Amniotic stem cell (primary cell): ENCODE results near the gene KRTAP12-1.
"Not testable (repeated sequence)": the region's sequence is repeated elsewhere in the genome, so short reads cannot be mapped to it uniquely, and the experiment has no call there.

Experiments
- DNase-seq: peaks from one replicate; lab custom pipeline; 2025; lab: John Stamatoyannopoulos, UW

Gene KRTAP12-1

DNA sequence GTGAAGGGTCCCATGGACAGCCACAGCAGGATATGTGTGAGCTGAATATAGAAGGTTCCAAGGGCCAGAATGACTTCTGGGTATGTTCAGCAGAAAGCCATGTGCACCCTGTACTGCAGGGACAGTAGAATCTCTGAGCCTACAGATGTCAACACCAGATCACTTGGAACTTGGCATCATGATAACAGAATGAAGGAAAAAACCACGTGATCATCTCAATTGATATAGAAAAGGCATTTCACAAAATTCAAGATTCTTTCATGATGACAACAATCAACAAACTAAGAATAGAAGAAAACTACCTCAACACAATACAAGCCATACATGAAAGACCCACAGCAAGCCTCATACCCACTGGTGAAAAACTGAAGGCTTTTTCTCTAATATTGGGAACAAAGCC, 14.4 kb downstream of the KRTAP12-1 start:
- DNase-seq: no peak

DNA sequence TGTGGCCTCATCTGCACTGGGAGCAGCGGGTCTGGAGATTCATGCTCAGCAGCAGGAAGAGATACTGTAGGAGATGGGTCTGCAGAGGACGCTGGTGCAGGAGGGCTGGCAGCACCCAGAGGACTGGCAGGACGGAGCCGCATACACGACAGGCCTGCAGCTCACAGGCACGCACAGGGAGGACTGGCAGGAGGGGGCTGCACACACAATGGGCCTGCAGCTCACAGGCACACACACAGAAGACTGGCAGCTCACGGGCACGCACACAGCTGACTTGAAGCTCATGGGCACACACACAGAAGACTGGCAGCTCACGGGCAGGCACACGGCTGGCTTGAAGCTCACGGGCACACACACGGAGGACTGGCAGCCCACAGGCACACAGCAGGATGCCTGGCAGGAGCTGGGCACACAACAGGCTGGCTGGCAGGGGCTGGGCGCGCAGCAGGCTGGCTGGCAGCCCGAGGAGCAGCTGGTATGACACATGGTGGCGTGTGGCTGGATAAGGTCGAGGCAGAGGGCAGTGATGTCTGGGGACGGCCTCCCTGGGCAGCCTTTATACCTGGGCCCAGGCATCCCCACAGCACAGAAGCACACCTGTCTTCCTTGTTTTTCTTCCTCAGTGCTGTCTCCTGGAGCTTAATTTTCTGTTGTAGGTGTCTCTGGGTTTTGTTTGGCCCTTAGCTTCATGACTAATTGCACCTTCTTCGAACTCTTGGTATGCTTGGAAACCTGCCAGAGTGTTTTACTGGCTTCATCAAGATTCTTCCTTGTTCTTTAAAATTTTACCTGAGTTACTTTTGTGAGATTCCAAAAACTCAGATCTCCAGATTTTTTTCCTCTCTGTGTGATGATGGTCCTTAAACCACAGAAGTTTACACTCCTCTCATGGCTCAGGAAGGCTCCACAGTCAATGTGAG, 15.3 kb downstream of the KRTAP12-1 start, which contains the start of gene KRTAP12-2:
TSS of gene KRTAP12-2 (minus strand) at position 527 of the 920 bp plus-strand sequence. CDS start at position 486, 41 bp downstream.
- DNase-seq: no peak

DNA sequence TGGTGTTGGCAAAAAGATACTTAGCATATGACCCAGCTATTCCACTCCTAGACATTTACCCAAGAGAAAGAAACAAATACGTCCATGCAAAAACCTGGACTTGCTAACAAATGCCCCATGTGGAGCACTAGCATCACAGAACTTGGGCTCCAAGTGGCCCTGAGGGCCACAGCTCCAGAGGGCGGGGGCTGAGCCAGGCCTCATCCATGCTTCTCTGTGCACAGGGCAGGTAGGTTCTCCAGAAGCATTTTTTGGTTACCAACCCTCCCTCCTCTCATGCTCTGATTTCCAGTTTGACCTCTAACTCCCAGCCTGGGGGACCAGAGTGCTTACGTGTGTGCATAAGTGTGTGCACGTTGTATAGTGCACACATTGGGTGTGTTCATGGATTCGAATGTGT, 17.3 kb downstream of the KRTAP12-1 start:
- DNase-seq: no peak

DNA sequence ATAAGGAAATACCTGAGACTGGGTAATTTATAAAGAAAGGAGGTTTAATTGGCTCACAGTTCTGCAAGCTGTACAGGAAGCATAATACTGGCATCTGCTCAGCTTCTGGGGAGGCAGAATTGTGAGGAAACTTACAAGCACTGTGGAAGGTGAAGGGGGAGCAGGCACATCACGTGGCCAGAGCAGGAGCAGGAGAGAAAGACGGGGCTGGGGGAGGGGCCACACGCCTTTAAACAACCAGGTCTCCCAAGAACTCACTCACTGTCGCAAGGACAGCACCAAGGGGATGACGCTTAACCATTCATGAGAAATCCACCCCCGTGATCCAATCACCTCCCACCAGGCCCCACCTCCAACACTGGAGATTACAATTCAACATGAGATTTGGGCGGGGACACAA, 20.4 kb downstream of the KRTAP12-1 start:
- not testable (repeated sequence) for DNase-seq

DNA sequence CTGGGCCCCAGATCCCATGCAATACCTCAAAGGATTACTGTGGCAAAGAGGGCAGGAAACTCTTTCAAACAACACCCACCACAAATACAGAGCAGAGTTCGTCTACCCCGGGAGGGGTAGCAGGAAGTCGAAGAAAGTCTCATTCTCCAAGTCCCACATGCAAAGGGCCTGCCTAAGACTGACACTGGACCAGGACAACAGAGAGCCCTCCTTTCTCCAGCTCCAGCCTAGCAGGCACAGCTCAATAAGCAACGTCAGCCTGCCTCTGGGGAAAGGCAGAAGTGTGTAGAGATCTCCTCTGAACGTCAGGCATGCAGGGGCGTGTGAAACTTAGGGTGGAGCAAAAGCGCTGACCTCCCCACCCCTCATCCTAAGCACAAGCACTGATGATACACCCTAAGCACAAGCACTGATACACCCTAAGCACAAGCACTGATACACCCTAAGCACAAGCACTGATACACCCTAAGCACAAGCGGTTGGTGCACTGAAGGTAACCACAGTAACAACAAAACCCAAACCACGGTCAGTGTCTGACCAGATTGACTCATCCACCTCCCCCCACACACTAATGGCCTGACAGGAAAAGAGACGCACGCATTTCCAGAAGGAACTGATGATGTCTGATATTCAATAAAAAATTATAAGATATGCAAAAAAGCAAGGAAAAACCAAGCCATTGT, 22.9 kb downstream of the KRTAP12-1 start:
- no peak for DNase-seq

DNA sequence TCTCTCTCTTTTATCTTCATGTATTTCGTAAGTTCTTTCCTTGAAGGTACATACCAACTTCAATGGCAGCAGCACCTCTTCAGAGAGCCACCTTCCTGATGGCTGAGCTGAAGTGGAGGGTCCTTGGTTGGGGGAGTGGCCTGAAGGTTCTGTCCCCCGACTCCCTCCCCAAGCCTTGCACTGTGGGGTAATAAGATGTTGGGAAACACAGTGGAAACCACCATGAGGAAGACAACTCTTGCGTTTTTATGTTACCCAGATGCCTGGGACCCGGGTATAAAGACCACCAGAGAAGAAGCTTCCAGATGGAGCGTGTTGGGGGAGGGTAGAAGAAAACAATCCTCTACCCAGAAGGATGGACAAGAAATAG, 23.4 kb downstream of the KRTAP12-1 start:
- DNase-seq: no peak

DNA sequence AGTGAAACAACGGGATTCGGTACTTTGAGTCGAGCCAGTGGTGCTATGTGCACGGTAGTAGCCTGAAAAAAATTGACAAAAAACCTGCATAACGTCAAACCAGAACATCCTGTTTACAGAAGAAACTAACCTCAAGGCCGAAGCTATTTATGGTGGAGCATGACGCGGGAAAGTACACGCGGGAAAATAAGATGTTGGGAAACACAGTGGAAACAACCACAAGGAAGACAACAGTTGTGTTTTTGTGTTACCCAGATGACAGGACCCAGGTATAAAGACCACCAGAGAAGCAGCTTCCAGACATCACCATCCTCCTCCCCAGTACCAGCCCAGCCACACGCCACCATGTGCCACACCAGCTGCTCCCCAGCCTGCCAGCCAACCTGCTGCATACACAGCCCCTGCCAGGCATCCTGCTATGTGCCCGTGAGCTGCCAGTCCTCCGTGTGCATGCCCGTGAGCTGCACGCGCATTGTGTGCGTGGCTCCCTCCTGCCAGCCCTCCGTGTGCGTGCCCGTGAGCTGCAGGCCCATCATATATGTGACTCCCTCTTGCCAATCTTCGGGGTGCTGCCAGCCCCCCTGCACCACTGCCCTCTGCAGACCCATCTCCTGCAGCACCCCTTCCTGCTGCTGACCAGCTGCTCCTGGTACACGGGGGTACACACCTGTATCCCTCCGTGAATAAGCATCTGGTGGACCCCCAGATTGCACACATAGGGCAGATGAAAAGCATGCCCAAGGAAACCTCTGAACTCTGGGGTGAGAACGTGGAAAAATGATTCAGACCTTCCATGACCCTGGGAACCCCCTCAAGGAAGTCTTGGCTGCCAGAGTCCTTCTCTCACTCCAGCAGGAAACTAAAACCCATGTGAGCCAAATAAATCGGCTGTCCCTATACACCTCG, 24.1 kb downstream of the KRTAP12-1 start, which contains the start of gene KRTAP12-3:
TSS of gene KRTAP12-3 (plus strand) at position 298 of the 906 bp plus-strand sequence. CDS start at position 346, 48 bp downstream.
- DNase-seq: no peak

DNA sequence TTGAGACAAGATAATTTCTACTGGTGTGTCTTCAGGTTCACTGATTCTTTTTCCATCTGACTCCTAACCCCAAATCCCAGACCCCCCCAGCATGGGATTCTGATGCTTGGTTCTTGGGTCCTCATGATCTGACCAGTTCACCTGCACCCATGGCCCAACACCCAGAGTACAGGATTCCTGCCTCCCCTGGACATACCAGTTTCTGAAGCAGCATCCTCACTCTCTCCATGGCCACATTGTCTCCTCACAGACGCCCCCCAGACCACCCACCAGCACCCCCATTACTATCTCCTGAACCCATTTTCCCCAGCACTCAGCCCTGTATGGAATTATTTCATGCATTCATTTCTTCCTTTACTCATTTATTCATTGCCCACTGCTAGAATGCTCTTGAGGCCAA, 25.1 kb downstream of the KRTAP12-1 start:
- no peak for DNase-seq

DNA sequence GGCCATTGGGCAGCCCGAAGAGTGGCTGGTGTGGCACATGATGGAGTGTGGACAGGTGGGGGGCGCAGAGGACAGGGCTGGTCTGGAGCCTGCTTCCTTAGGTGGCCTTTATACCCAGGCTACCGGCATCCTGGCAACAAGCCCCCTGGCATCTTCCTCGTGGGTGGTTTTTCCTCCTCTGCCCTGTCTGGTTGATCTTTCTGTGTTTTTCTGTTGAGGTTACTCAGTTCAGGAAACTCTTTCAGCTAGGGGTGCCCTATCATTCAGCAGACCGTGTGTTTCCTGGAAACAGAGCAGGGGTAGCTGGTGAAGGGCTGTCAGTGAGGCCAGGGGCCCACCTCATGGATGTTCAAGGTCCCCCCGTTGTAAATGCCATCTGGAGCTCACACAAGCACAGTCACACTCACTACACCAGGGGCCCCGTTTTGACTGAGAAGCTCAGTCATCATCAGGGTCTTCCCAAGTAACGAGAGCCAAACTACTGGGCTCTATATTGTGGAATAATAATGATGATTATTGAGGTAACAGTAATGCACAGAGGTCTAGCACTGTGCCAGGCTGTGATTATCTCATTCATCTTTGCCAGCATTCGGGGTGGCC, 27.3 kb downstream of the KRTAP12-1 start, which contains the start of gene KRTAP12-4:
TSS of gene KRTAP12-4 (minus strand) at position 84 of the 600 bp plus-strand sequence. CDS start at position 39, 45 bp downstream.
- no peak for DNase-seq

DNA sequence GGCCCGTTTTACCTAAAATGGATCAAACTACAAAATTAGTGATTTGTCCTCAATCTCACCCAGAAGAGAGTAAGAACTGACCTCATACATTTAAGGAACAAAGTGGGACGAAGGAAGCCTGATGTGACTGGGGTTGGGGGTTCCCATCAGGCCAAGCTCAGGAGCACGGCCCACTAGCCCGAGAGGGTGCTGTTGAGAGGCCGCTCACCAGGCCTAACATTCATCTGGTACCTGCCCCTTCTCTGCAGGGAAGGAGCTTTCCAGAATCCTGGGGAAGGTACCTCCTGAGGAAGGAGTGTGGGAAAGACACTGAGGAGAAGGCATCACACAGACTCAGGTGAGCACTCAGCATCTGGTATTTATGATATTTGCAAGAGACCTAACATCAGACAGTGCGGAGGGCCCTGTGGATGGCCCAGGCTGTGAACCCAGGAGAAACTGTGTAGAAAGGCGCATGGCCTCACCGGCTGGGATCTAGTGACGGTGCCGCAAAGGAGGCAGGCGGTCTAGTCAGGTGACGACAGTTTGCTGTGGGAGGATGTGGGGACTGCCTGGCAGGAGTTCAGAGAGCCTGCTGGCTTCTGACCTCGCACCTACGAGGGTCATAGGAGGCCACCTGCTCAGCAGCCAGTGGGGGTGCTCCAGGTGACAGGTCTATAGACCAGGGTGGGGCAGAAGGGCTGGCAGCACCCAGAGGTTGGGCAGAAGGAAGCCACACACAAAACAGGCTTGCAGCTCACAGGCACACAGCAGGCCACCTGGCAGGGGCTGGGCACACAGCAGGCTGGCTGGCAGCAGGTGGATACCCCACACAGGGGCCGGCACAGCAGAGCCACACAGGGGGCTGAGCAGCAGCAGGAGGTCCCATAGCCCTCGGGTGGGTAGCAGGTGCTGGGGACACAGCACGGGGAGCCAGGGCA, 28.0 kb downstream of the KRTAP12-1 start:
- DNase-seq: no peak

DNA sequence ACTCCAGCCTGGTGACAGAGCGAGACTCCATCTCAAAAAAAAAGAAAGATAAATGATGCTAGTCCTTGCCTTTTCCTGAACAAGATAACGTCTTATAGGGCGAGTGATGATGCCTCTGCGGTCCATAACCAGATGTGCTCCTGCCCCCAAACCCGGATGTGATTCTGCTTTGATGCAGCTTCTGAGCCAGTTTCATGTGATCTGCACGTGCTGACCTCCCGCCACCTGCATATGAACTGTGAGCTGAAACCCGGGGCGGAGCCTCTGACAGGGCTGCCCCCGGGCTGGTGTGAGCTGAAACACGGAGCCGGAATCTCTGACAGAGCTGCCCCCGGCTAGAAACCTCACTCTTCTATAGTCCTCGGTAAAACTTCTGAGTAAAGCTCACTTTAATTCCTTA, 28.8 kb downstream of the KRTAP12-1 start:
- DNase-seq: no peak

DNA sequence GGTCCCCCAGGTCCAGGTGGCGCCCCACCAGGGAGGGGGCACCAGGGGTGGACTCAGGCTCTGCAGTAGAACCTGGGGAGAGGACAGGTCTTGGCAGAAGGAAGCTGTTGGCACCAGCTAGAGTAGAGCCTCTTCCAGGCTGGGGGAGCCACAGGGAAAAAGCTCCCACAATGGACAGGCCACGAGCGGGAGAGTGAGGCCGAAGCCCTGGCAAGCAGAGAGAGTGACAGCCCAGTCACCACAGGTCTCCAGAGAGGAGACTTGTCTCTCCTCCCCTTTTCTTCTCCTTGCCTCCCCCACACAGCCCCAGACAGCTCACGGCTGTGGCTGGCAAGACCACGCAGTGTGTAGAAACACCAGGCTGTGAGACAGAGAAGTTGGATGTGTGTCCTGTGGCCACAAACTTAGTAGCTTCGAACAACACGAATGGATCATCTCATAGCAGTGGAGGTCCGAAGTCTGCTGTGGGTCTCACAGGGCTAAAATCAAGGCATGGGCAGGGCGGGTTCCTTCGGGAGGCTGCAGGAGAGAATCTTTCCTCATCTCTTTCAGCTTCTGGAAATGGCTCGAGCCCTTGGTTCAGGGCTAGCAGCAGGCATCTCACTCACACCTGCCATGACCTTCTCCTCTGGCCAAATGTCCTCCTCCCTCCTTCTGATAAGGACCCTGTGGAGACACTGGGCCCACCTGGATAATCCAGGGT, 30.8 kb downstream of the KRTAP12-1 start:
- no peak for DNase-seq

DNA sequence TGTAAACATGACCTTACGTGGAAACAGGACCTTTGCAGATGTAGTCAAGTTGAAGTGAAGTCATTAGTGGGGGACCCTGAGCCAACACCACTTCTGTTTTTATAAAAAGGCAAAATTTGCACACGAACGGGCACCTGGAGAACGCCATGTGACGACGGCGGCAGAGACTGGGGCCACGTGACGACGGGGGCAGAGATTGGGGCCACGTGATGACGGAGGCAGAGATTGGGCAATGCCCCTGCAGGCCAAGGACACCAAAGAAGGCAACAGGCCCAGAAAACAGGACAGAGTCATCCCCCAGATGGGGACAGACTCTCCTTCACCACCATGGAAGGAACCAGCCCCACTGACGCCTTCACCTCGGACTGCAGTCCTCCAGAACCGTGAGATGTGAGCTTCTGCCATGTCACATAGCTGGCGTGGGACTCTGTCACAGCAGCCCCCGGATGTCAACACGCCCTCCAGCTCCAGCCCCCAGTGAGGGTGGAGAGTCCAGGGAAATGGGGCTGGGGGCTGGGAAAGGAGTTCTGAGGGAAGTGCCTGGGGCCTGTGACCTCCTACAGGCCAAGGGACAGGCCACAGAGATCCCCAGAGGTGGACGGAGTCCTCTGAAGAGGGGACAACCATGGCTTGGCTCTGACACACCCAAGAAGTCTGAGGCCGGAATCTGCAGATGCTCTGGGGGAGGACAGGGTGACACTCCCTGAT, 31.5 kb downstream of the KRTAP12-1 start:
- DNase-seq: no peak

DNA sequence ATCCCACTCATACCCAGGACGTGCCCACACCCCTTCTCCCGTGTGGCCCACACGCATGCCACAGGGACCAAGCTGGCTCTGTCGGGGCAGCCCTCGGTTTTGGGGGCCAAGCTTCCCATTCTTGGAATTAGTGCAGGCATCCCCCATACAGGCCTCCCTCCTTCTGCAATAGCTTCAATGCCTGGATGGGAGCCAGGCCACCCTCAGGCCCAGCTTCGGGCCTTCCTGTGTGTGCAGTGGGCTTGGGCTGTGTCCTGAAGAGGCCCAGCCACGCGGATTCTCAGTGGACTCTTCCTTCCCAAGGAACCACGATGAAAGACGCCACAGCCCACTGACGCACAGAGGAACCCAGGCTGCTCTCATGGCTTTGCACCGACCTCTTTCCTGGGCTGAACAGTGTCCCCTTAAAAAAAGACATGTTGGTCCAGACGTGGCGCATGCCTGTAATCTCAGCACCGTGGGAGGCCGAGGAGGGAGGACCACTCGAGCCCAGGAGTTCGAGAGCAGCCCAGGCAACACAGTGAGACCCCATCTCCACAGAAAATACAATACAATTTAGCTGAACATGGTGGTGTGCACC, 32.4 kb downstream of the KRTAP12-1 start:
- DNase-seq: no peak

DNA sequence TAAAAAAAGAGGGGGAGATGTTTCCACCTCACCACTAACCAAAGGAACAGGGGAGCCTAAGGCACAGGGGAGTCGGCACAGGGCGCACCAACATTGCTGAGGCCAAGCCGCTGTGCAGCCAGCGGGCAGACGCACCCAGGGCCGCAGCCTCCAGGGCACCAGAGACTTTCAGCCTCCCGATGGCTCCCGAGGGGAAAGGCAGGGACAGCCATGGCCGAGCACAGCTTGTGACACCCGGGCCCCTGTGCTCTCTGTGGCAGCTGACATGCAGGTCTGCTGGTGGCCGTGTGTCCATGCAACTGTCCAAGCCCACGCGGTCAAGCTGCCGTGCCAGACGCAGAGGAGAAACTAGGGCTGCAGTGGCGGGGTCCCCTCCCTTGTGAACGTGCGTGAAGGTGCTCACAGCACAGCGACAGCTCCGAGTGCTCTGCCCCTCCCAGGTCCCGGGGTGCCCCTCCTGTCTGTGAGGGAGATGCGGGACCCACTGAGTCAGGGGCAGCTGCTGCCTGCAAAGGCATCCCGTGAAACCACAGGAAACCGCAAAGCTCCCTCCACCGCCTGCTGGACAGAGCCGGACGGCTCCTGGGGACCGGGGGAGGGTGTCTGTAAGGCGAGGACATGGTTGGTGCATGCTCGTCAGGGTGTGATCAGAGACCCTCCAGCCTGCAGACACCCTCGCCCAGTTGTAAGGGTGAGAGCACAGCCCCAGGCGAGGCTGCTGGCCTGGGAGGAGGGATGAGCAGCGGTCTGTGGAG, 33.2 kb downstream of the KRTAP12-1 start:
- DNase-seq: no peak

DNA sequence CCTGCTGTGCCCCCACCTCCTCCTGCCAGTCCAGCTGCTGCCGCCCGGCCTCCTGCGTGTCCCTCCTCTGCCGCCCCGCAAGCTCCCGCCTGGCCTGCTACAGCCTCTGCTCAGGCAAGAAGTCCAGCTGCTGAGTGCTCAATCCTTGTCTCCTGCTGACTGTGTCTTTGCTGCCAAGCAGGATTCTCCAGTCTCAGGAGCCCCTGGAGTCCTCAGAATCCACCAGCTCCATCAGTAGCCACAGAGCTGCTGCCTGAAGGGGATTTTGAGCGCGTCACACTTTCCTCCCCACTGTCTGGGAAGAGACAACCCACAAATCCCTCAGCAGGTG, 34.8 kb downstream of the KRTAP12-1 start:
- no peak for DNase-seq

DNA sequence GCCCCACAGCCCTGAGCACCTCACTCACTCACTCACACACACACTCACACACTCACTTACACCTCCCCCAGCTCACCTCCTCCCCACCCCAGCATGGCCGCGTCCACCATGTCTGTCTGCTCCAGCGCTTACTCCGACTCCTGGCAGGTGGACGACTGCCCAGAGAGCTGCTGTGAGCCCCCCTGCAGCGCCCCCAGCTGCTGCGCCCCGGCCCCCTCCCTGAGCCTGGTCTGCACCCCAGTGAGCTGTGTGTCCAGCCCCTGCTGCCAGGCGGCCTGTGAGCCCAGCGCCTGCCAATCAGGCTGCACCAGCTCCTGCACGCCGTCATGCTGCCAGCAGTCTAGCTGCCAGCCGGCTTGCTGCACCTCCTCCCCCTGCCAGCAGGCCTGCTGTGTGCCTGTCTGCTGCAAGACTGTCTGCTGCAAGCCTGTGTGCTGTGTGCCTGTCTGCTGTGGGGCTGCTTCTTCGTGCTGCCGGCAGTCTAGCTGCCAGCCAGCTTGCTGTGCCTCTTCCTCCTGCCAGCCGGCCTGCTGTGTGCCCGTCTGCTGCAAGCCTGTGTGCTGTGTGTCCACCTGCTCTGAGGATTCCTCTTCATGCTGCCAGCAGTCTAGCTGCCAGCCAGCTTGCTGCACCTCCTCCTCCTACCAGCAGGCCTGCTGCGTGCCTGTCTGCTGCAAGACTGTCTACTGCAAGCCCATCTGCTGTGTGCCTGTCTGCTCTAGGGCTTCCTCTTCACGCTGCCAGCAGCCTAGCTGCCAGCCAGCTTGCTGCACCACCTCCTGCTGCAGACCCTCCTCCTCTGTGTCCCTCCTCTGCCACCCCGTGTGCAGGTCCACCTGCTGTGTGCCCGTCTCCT, 35.4 kb downstream of the KRTAP12-1 start, which contains the start of gene KRTAP10-11:
TSS of gene KRTAP10-11 (plus strand) at position 49 of the 856 bp plus-strand sequence. CDS start at position 94, 45 bp downstream.
- DNase-seq: not testable (repeated sequence)
